ENCODE measurements around the gene ADAMTSL1.

DNA sequence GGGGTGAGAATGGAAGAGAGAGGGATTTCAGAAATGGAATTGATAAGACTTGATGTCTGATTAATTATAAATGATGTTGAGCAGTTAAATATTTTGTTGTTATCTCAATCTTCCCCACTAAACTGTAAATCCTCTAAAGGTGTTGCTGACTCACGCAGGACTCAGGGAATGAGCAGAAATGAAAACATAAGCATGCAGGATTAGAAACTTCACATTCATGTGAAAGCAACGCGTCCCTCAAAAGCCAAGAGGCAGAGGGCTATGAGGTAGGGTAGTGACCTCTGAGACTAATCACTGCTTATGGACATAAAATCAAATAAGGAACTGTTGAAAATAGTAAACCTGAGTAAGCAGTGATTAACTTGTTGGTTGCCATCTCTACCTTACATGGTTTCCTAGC is 21.1 kb downstream of the ADAMTSL1 start:
- TF ChIP-seq, protein P1, sequence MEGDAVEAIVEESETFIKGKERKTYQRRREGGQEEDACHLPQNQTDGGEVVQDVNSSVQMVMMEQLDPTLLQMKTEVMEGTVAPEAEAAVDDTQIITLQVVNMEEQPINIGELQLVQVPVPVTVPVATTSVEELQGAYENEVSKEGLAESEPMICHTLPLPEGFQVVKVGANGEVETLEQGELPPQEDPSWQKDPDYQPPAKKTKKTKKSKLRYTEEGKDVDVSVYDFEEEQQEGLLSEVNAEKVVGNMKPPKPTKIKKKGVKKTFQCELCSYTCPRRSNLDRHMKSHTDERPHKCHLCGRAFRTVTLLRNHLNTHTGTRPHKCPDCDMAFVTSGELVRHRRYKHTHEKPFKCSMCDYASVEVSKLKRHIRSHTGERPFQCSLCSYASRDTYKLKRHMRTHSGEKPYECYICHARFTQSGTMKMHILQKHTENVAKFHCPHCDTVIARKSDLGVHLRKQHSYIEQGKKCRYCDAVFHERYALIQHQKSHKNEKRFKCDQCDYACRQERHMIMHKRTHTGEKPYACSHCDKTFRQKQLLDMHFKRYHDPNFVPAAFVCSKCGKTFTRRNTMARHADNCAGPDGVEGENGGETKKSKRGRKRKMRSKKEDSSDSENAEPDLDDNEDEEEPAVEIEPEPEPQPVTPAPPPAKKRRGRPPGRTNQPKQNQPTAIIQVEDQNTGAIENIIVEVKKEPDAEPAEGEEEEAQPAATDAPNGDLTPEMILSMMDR (IDR thresholded peaks at IDR 0.05) = no peak
- TF ChIP-seq ZFX (IDR thresholded peaks at IDR 0.05; ENCODE audit: borderline replicate concordance) = no peak

Measured in 22Rv1 (cell line).